Lower lobe of right lung (tissue), 2 donors: ENCODE measurements around the gene NDUFB7. TPM values are rescaled to one million over a fixed set of nuclear protein-coding genes. Genes with fewer than 3 reads are reported as not detected.

Experiments used
- ATAC-seq, 2 donors: fragments of 200-7000 bp; cut with Tn5 transposase; one replicate each; pipeline ENCODE4 v1.9.1; 2020 to 2022; ENCODE audit warnings: mild to moderate bottlenecking in 2 of 2, moderate library complexity in 2 of 2
- DNase-seq: peaks from one replicate; pipeline ENCODE4 v3.0.0-alpha.2; 2020
- H3K27ac ChIP-seq: fragments of 200-600 bp; one replicate; pipeline ENCODE4 v1.8.0; 2022
- H3K27me3 ChIP-seq: fragments of 200-600 bp; one replicate; pipeline ENCODE4 v1.8.0; 2022; ENCODE audit warnings: low read depth
- H3K36me3 ChIP-seq: fragments of 200-600 bp; one replicate; pipeline ENCODE4 v1.8.0; 2022; ENCODE audit warnings: mild to moderate bottlenecking
- H3K4me1 ChIP-seq: fragments of 200-600 bp; one replicate; pipeline ENCODE4 v1.8.0; 2022
- H3K4me3 ChIP-seq: fragments of 200-600 bp; one replicate; pipeline ENCODE4 v1.8.0; 2022; ENCODE audit warnings: mild to moderate bottlenecking
- H3K9me3 ChIP-seq: fragments of 200-600 bp; one replicate; pipeline ENCODE4 v1.8.0; 2022
- CTCF ChIP-seq: fragments of 200-600 bp; IDR thresholded peaks from one replicate; pipeline ENCODE4 v1.8.0; 2022; ENCODE audit warnings: antibody characterized with exemption, mild to moderate bottlenecking
- intact Hi-C: fragments of 100-400 bp; cut with DNase I; formaldehyde crosslinking; loops from one replicate; pipeline ENCODE4 v1.11.0; 2022
- total RNA-seq: library from RNA; stranded (reverse); fragmentation: NEBNext Ultra II Directional; extraction: Animal tissue kit (Norgen Biotek cat#: 25700); gene quantifications from one replicate; pipeline ENCODE4 v1.2.1, GENCODE V29; 2021
- donor health status: DM: no; HTN: yes; CAD: no; lungs with severe emphysema.

NDUFB7 gene
- total RNA-seq, 1 donor from 2014 or later: 121 TPM

- Histone ChIP-seq H3K27ac (peak within 1 kb of the TSS; percentile 93), H3K36me3 (no peaks in the 10 kb centered on the region), H3K4me1 (peaks cover 23% of the 10 kb centered on the region), H3K9me3 (no peaks in the 10 kb centered on the region), H3K4me3 (peak within 1 kb of the TSS; percentile 83), H3K27me3 (no peaks in the 10 kb centered on the region)
- intact Hi-C loops: no loop called here
- DNase-seq: peak; percentile 100
- peak; percentile 4 for TF ChIP-seq CTCF
- peak; percentile 98 to 99 for ATAC-seq
These were observed 42.4 kb downstream of the NDUFB7 start, which contains the start of gene TECR for GRCh38 chr19:14529254-14530004. Gene TECR, plus strand, starts transcription at chr19:14529594. Its CDS starts 103 bp downstream, at chr19:14529697.

GRCh38 chr19:14528419-14529253 is 43.2 kb downstream of the NDUFB7 start:
- Histone ChIP-seq H3K27me3 (no peaks in the 10 kb centered on the region), H3K36me3 (no peaks in the 10 kb centered on the region), H3K4me3 (peak overlapping the region; percentile 83), H3K27ac (peak overlapping the region; percentile 76), H3K9me3 (no peaks in the 10 kb centered on the region), H3K4me1 (peaks cover 23% of the 10 kb centered on the region)
- intact Hi-C loops: no loop called here
- peak; percentile 65 for DNase-seq
- no peak for TF ChIP-seq CTCF
- ATAC-seq: no peak

GRCh38 chr19:14526423-14526822 is 45.4 kb downstream of the NDUFB7 start:
- no peaks in the 10 kb centered on the region for H3K27me3 ChIP-seq
- intact Hi-C loops: no loop called here
- TF ChIP-seq CTCF: no peak
- no peak overlapping the region for H3K27ac ChIP-seq
- DNase-seq: no peak
- ATAC-seq: no peak
- no peaks in the 10 kb centered on the region for H3K9me3 ChIP-seq
- H3K4me1 ChIP-seq: peaks cover 13% of the 10 kb centered on the region
- no peaks in the 10 kb centered on the region for H3K36me3 ChIP-seq
- H3K4me3 ChIP-seq: no peak overlapping the region

- no peaks in the 10 kb centered on the region for H3K9me3 ChIP-seq
- DNase-seq: no peak
- ATAC-seq: no peak
- intact Hi-C loops: no loop called here
- H3K4me1 ChIP-seq: peaks cover 6% of the 10 kb centered on the region
- no peaks in the 10 kb centered on the region for H3K36me3 ChIP-seq
- TF ChIP-seq CTCF: no peak
- no peak overlapping the region for H3K4me3 ChIP-seq
- no peaks in the 10 kb centered on the region for H3K27me3 ChIP-seq
- no peak overlapping the region for H3K27ac ChIP-seq
These were observed 46.1 kb downstream of the NDUFB7 start for GRCh38 chr19:14525729-14526128.

- no peak for ATAC-seq
- Histone ChIP-seq H3K36me3 (peaks cover 14% of the 10 kb centered on the region), H3K4me3 (no peak overlapping the region), H3K4me1 (peaks cover 29% of the 10 kb centered on the region), H3K9me3 (no peaks in the 10 kb centered on the region), H3K27me3 (no peaks in the 10 kb centered on the region), H3K27ac (peak overlapping the region; percentile 99)
- TF ChIP-seq CTCF: no peak
- DNase-seq: no peak
- intact Hi-C loops: no loop called here
These were observed 51.3 kb downstream of the NDUFB7 start for GRCh38 chr19:14520543-14520942.
